Activated T-cell treated with anti-CD3 and anti-CD28 coated beads, Interleukin-2, amount 50 U/mL, for 72 hours (primary cell): ENCODE measurements around the gene BCR. TPM values are rescaled to one million over a fixed set of nuclear protein-coding genes. Genes with fewer than 3 reads are reported as not detected.

Experiments used
- ATAC-seq, 2 donors: fragments of 150-1000 bp; cut with Tn5 transposase; replicated peaks in 1 of 2; 2 replicates each; pipeline ENCODE4 v1.10.0; 2021; ENCODE audit warnings: moderate library complexity in 2 of 2, mild to moderate bottlenecking in 1 of 2
- DNase-seq, 2 donors: peaks; one replicate each; pipeline ENCODE4 v3.0.0; 2021 to 2022; ENCODE audit warnings: mixed read lengths in 1 of 2
- H3K27ac Mint-ChIP-seq: one replicate; pipeline ENCODE4 v1.8.0; 2022; ENCODE audit warnings: mild to moderate bottlenecking, moderate library complexity, mixed read lengths
- H3K27me3 Mint-ChIP-seq: one replicate; pipeline ENCODE4 v1.8.0; 2022; ENCODE audit warnings: low read depth, mixed read lengths
- H3K36me3 Mint-ChIP-seq, 2 donors: one replicate each; pipeline ENCODE4 v1.8.0; 2022; ENCODE audit warnings: mixed read lengths in 2 of 2, mild to moderate bottlenecking in 1 of 2; ENCODE audit not compliant: insufficient read depth in 2 of 2
- H3K4me1 Mint-ChIP-seq: one replicate; pipeline ENCODE4 v1.8.0; 2022; ENCODE audit warnings: low read depth, mixed read lengths
- H3K4me3 Mint-ChIP-seq, 2 donors: one replicate each; pipeline ENCODE4 v1.8.0; 2022; ENCODE audit warnings: mild to moderate bottlenecking in 2 of 2, mixed read lengths in 2 of 2, moderate library complexity in 2 of 2
- H3K9me3 Mint-ChIP-seq, 2 donors: one replicate each; pipeline ENCODE4 v1.8.0; 2022; ENCODE audit warnings: mixed read lengths in 2 of 2
- total RNA-seq, 2 donors: library from RNA; stranded (reverse); gene quantifications; one replicate each; pipeline ENCODE4 v1.2.3, GENCODE V29; 2022

Gene BCR
- total RNA-seq, 2 donors from 2014 or later = 40.3 to 50.0 TPM

DNA sequence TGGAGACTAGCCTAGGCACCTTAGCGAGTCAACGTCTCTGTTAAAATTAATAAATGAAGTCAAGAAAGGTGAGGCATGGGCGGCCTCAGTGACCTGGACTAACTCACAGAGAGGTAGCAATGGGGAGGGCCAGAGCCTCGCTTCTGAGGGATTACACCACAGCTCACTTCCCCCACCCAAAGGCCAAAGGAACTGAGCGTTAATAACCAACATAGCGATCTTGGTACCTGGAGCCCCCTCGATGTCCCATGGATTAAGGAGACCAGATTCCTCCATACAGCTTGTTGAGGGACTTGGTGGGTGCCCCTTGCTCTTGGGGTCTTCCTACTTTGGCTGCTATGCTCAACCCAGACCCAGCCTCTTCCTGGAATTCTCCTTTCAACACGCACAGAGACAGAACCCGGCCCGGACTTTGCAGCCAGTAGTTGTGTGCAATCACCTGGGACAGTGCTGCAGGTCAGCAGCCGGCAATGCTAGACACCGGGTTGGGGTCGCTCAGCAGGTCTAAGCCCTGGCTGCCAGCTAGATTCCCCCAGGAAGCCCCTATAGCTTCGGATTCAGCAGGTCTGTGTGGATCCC, 70.6 kb downstream of the BCR start:
- DNase-seq (no peak), ATAC-seq (no peak)
- Mint-ChIP-seq H3K27ac (no peak overlapping the region), H3K4me3 (no peak overlapping the region), H3K27me3 (no peaks in the 10 kb centered on the region), H3K4me1 (peaks cover 54% of the 10 kb centered on the region), H3K36me3 (no peaks in the 10 kb centered on the region), H3K9me3 (no peaks in the 10 kb centered on the region)

GRCh38 chr22:23251445-23252093, 71.3 kb downstream of the BCR start:
- peak; percentile 79 to 91 for ATAC-seq
- Mint-ChIP-seq H3K4me3 (no peak overlapping the region), H3K4me1 (peaks cover 48% of the 10 kb centered on the region), H3K9me3 (no peaks in the 10 kb centered on the region), H3K27me3 (no peaks in the 10 kb centered on the region), H3K27ac (no peak overlapping the region), H3K36me3 (no peaks in the 10 kb centered on the region)
- peak; percentile 33 to 40 for DNase-seq

GRCh38 chr22:23253475-23254055, 73.3 kb downstream of the BCR start:
- Mint-ChIP-seq H3K9me3 (no peaks in the 10 kb centered on the region), H3K36me3 (no peaks in the 10 kb centered on the region), H3K4me1 (peaks cover 29% of the 10 kb centered on the region), H3K4me3 (no peak overlapping the region), H3K27me3 (no peaks in the 10 kb centered on the region), H3K27ac (no peak overlapping the region)
- DNase-seq (no peak), ATAC-seq (no peak)

- Mint-ChIP-seq H3K27ac (no peak overlapping the region), H3K36me3 (no peaks in the 10 kb centered on the region), H3K4me3 (no peak overlapping the region), H3K9me3 (no peaks in the 10 kb centered on the region), H3K27me3 (no peaks in the 10 kb centered on the region), H3K4me1 (peaks cover 12% of the 10 kb centered on the region)
- DNase-seq = no peak
- ATAC-seq = no peak
Observed at GRCh38 chr22:23255506-23256170, 75.3 kb downstream of the BCR start.

- no peak overlapping the region for H3K4me3 Mint-ChIP-seq
Observed at GRCh38 chr22:23256171-23256932, 76.0 kb downstream of the BCR start.

GRCh38 chr22:23256986-23257888, 76.9 kb downstream of the BCR start:
- ATAC-seq = no peak
- Mint-ChIP-seq H3K27me3 (no peaks in the 10 kb centered on the region), H3K9me3 (no peaks in the 10 kb centered on the region), H3K36me3 (no peaks in the 10 kb centered on the region), H3K4me1 (no peaks in the 10 kb centered on the region), H3K4me3 (no peak overlapping the region), H3K27ac (peak overlapping the region; percentile 9)
- DNase-seq = no peak

More at GRCh38 chr22:23256171-23256932, 76.0 kb downstream of the BCR start:
- Mint-ChIP-seq H3K27me3 (no peaks in the 10 kb centered on the region), H3K4me1 (peaks cover 6% of the 10 kb centered on the region), H3K9me3 (no peaks in the 10 kb centered on the region), H3K27ac (no peak overlapping the region), H3K36me3 (no peaks in the 10 kb centered on the region)
- DNase-seq = no peak
- ATAC-seq = no peak

GRCh38 chr22:23257889-23258825, 77.8 kb downstream of the BCR start:
- Mint-ChIP-seq H3K4me1 (no peaks in the 10 kb centered on the region), H3K27me3 (no peaks in the 10 kb centered on the region), H3K9me3 (no peaks in the 10 kb centered on the region), H3K27ac (no peak overlapping the region), H3K4me3 (no peak overlapping the region), H3K36me3 (no peaks in the 10 kb centered on the region)
- ATAC-seq (no peak), DNase-seq (no peak)

- H3K36me3 Mint-ChIP-seq = no peaks in the 10 kb centered on the region
- no peak overlapping the region for H3K27ac Mint-ChIP-seq
Observed at GRCh38 chr22:23258826-23259170, 78.5 kb downstream of the BCR start.

DNA sequence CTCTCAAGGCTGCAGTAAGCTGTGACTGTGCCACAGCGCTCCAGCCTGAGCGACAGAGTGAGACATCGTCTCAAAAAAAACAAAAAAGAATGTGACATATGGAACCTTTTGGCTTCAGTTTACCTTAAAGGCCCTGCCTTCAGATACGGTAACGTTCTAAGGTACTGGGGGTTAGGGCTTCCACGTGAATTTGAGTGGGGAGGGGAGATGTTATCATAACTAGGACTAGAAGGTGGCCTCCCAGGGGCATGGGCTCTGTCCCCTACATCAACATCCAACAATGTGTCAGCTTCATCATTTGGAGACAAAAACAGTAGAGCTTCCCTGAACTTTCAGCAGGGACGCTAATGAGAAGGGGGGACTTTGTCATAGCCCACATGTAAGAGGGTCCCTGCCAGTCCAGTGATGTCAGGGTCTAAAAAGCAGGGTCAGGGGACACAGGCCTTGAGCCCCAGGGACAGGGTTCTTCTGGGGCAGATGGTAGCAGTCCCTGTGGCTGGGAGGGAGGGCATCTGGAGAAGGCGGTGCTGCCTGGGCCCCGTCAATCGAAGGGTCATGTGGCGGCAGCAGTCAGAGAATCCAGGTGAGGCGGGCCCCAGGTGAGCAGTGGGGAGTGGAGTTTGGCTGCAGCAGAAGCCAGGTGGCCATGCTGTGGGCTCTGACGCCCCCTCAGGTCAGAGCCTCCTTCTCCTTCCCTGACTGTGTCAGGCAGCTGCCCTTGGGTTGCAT, 79.8 kb downstream of the BCR start:
- Mint-ChIP-seq H3K27me3 (no peaks in the 10 kb centered on the region), H3K27ac (no peak overlapping the region)

More at GRCh38 chr22:23258826-23259170, 78.5 kb downstream of the BCR start:
- ATAC-seq (no peak), DNase-seq (no peak)
- Mint-ChIP-seq H3K9me3 (no peaks in the 10 kb centered on the region), H3K4me1 (no peaks in the 10 kb centered on the region), H3K27me3 (no peaks in the 10 kb centered on the region), H3K4me3 (no peak overlapping the region)

DNA sequence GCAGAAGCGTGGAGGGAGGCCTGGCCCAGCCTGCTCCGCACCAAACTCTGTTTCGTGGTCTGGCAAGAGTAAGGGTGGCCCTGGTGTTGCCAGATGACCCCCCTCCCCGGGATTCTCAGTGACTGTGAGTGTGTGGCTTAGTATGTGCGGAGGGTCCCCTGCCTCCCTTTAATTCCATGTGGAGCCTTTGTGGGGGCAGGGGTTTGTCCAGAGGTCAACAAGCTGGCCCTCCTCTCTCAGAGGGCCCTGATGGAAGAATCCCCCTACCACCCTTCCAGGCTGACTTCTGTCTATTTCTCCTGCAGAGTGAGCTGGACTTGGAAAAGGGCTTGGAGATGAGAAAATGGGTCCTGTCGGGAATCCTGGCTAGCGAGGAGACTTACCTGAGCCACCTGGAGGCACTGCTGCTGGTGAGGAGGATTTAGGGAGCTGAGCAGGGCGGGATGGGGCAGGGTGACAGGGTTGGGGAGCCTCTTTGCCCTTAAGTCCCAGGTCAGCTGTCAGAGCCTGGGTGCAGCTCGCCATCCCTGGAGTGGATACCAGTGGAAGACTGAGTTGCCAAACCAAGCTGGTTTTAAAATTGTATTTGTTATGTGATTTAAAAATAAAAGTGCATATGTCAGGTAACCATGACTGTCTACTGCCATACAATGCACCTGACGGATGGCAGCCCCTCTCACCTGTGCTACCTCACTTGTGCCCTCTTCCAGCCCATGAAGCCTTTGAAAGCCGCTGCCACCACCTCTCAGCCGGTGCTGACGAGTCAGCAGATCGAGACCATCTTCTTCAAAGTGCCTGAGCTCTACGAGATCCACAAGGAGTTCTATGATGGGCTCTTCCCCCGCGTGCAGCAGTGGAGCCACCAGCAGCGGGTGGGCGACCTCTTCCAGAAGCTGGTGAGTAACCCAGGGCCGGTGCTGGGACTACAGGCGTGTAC, 80.6 kb downstream of the BCR start:
- no peaks in the 10 kb centered on the region for H3K9me3 Mint-ChIP-seq
- no peak for DNase-seq
- H3K27ac Mint-ChIP-seq = no peak overlapping the region
- ATAC-seq = no peak
- no peaks in the 10 kb centered on the region for H3K27me3 Mint-ChIP-seq
- no peaks in the 10 kb centered on the region for H3K4me1 Mint-ChIP-seq
- H3K36me3 Mint-ChIP-seq = no peaks in the 10 kb centered on the region
- no peak overlapping the region for H3K4me3 Mint-ChIP-seq

More for the DNA sequence above, 79.8 kb downstream of the BCR start:
- no peak for DNase-seq
- H3K36me3 Mint-ChIP-seq = no peaks in the 10 kb centered on the region
- no peak overlapping the region for H3K4me3 Mint-ChIP-seq
- H3K4me1 Mint-ChIP-seq = no peaks in the 10 kb centered on the region
- ATAC-seq = no peak
- no peaks in the 10 kb centered on the region for H3K9me3 Mint-ChIP-seq
